DMS 273 (cell line): ENCODE data around the gene GIMAP8.
"Not testable (repeated sequence)": the region's sequence is repeated elsewhere in the genome, so short reads cannot be mapped to it uniquely, and the experiment has no call there.

ENCODE experiments used
- DNase-seq: peaks from one replicate; lab custom pipeline; 2025; ENCODE audit not compliant: unreplicated experiment; lab: John Stamatoyannopoulos, UW

Gene GIMAP8

GRCh38 chr7:150511048-150511447, 60.6 kb downstream of the GIMAP8 start:
- DNase-seq: no peak

- DNase-seq: no peak
Measured at GRCh38 chr7:150513758-150514157, 63.3 kb downstream of the GIMAP8 start.

- no peak for DNase-seq
Measured at GRCh38 chr7:150514748-150515222, 64.4 kb downstream of the GIMAP8 start, which contains the start of gene GIMAP7. TSS of gene GIMAP7 (plus strand) at chr7:150514872. CDS start at chr7:150519975, 5,103 bp downstream.

- DNase-seq: no peak
Measured at GRCh38 chr7:150515248-150516147, 65.1 kb downstream of the GIMAP8 start.

- DNase-seq: no peak
Measured at GRCh38 chr7:150516956-150517745, 66.7 kb downstream of the GIMAP8 start.

GRCh38 chr7:150519310-150519709, 68.9 kb downstream of the GIMAP8 start:
- no peak for DNase-seq

GRCh38 chr7:150520145-150520544, 69.7 kb downstream of the GIMAP8 start:
- DNase-seq: no peak

DNA sequence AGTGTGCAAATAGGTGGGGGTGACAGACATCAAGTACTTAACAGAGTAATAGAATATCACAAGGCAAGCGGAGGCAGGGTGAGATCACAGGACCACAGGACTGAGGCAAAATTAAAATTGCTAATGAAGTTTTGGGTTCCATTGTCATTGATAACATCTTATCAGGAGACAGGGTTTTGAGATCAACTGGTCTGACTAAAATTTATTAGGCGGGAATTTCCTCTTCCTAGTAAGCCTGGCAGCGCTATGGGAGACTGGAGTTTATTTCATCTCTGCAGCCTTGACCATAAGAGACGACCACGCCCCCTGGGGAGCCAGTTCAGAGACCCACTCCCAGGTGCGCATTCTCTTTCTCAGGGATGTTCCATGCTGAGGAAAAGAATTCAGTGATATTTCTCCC, 72.5 kb downstream of the GIMAP8 start:
- not testable (repeated sequence) for DNase-seq

DNA sequence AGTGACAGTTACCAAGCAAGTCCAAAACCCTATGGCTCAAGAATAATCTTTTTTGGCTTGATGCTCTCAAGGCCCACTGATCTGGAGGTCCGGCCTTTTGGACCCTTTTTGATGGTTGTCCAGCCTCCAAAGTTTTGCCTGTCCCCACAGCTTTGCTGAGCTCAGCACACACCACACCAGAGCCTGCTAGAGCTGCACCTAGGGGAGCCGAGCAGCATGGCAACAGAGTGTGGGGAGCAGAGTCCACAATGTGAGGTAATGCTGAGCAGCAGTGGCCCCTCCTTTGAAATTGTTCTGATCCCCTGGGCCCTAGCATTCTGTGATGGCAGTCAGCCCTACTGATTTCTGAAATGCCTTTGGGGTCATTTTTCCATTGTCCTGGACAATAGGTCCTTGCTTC, 73.6 kb downstream of the GIMAP8 start:
- DNase-seq: no peak
